K562 (cell line): Measurements from ENCODE around the gene GPD2. TPM values are rescaled to one million over a fixed set of nuclear protein-coding genes. Genes with fewer than 3 reads are reported as not detected.

Experiments used
- ATAC-seq: fragments of 200-7000 bp; cut with Tn5 transposase; 3 replicates; pipeline ENCODE4 v1.9.1; 2020; ENCODE audit warnings: moderate library complexity
- BruUV-seq: library from RNA; stranded (reverse); fragments of 400-500 nt; replicated peaks from 2 replicates; lab custom pipeline; 2021; lab: Mats Ljungman, UMichigan
- CTCF ChIA-PET: fragments of 300-600 bp; formaldehyde crosslinking; extraction: SDS; loops from one replicate; lab custom pipeline; 2021; ENCODE audit warnings: low intra/inter-chr PET ratio; lab: Yijun Ruan, JAX
- POLR2A ChIA-PET: fragments of 300-600, 350-650 bp; sonication (Branson Sonifier 250); formaldehyde crosslinking; extraction: SDS; loops from one replicate; lab custom pipeline; 2021; ENCODE audit warnings: antibody characterized with exemption, inconsistent platforms; lab: Yijun Ruan, JAX
- DNase-seq, 4 experiments: peaks; one replicate each; pipeline versions ENCODE4 v3.0.0 to v3.0.0-alpha.2; 2011 to 2018; ENCODE audit warnings: low spot score in 3 of 4, mixed read lengths in 3 of 4; ENCODE audit errors: extremely low read depth in 1 of 4
- FAIRE-seq: peaks from 2 replicates; lab custom pipeline; 2011; peaks lifted over from hg19 to GRCh38; lab: Jason Lieb, UNC
- H2AFZ ChIP-seq: 2 replicates; pipeline ENCODE4 v1.6.0; 2011; ENCODE audit warnings: low read depth, low read length, control low read depth, inconsistent platforms
- H3K27ac ChIP-seq: fragments of 200-600 bp; 3 replicates; pipeline ENCODE4 v1.8.0; 2011; ENCODE audit warnings: low read depth, mild to moderate bottlenecking, control low read depth, inconsistent platforms, low read length, moderate library complexity, mixed read lengths; ENCODE audit errors: extremely low read depth
- H3K27me3 ChIP-seq, 2 experiments: fragments of 300-600 bp in 1 of 2; 2 replicates in 1 of 2; 3 replicates in 1 of 2; pipeline versions ENCODE4 v1.6.0 to v1.8.0; 2011; ENCODE audit warnings: inconsistent platforms in 2 of 2, low read length in 2 of 2, mild to moderate bottlenecking in 1 of 2, mixed read lengths in 1 of 2, moderate library complexity in 1 of 2; ENCODE audit not compliant: control insufficient read depth in 2 of 2, insufficient read depth in 2 of 2
- H3K36me3 ChIP-seq: fragments of 300-600 bp; 3 replicates; pipeline ENCODE4 v1.8.0; 2011; ENCODE audit warnings: mild to moderate bottlenecking, low read length, inconsistent platforms; ENCODE audit not compliant: control insufficient read depth, insufficient read depth
- H3K4me1 ChIP-seq, 2 experiments: fragments of 200-600 bp in 1 of 2; replicated peaks in 1 of 2; 2 replicates in 1 of 2; 3 replicates in 1 of 2; pipeline versions ENCODE4 v1.5.1 to v1.8.0; 2011; ENCODE audit warnings: inconsistent platforms in 2 of 2, low read length in 2 of 2, mild to moderate bottlenecking in 1 of 2, mixed read lengths in 1 of 2, moderate library complexity in 1 of 2; ENCODE audit not compliant: control insufficient read depth in 2 of 2, insufficient read depth in 2 of 2
- H3K4me2 ChIP-seq: 2 replicates; pipeline ENCODE4 v1.6.1; 2011; ENCODE audit warnings: low read length, control low read depth, inconsistent platforms, mixed read lengths; ENCODE audit not compliant: insufficient read depth
- H3K4me3 ChIP-seq: fragments of 200-600 bp; sonication (generic), shearing (Covaris generic); 2 replicates; pipeline ENCODE4 v1.5.1; 2016; ENCODE audit warnings: control low read depth, inconsistent platforms
- H3K79me2 ChIP-seq: fragments of 200-600 bp; 3 replicates; pipeline ENCODE4 v1.8.0; 2011; ENCODE audit warnings: low read length, inconsistent platforms; ENCODE audit not compliant: control insufficient read depth, insufficient read depth
- H3K9ac ChIP-seq, 2 experiments: 2 replicates each; pipeline versions ENCODE4 v1.6.0 to v1.6.1; 2011; ENCODE audit warnings: low read depth in 2 of 2, low read length in 2 of 2, control low read depth in 1 of 2, inconsistent platforms in 1 of 2, mild to moderate bottlenecking in 1 of 2, mixed read lengths in 1 of 2; ENCODE audit not compliant: insufficient read depth in 1 of 2
- H3K9me1 ChIP-seq: one replicate; pipeline ENCODE4 v1.6.0; 2011; ENCODE audit warnings: inconsistent platforms, mild to moderate bottlenecking, low read length, moderate library complexity; ENCODE audit not compliant: control insufficient read depth, insufficient read depth
- H3K9me3 ChIP-seq: replicated peaks from 2 replicates; pipeline ENCODE4 v1.5.1; 2011; ENCODE audit warnings: low read depth, low read length, inconsistent platforms; ENCODE audit not compliant: control insufficient read depth, insufficient read depth
- H4K20me1 ChIP-seq: replicated peaks from 2 replicates; pipeline ENCODE4 v1.6.1; 2011; ENCODE audit warnings: low read length, inconsistent platforms, mixed read lengths; ENCODE audit not compliant: control insufficient read depth, insufficient read depth
- MTA1 ChIP-seq: fragments of 450-650 bp; IDR thresholded peaks from 2 replicates; pipeline ENCODE4 v1.6.1; 2017; ENCODE audit warnings: borderline replicate concordance
- RBBP5 ChIP-seq: fragments of 200-600 bp; sonication (generic); IDR thresholded peaks from 2 replicates; pipeline ENCODE4 v1.6.1; 2012; ENCODE audit warnings: borderline replicate concordance, mild to moderate bottlenecking, low read length, control low read depth, inconsistent platforms; ENCODE audit not compliant: insufficient read depth, poor library complexity, severe bottlenecking
- SMC3 ChIP-seq: conservative IDR thresholded peaks from 2 replicates; pipeline ENCODE4 v1.6.1; 2011; ENCODE audit warnings: low read depth, low read length, improper control_type of control experiment; ENCODE audit not compliant: insufficient read depth
- TAF9B ChIP-seq: fragments of 450-650 bp; IDR thresholded peaks from 2 replicates; pipeline ENCODE4 v1.6.1; 2018; ENCODE audit warnings: mild to moderate bottlenecking; ENCODE audit not compliant: partially characterized antibody
- ZFPM2 ChIP-seq: fragments of 250-450 bp; sonication (Bioruptor Pico); IDR thresholded peaks from 2 replicates; pipeline ENCODE4 v1.5.1; 2022; ENCODE audit warnings: mild to moderate bottlenecking
- ZNF23 ChIP-seq: fragments of 250-450 bp; sonication (Bioruptor Pico); IDR thresholded peaks from 2 replicates; pipeline ENCODE4 v1.4.0; 2020; ENCODE audit warnings: mild to moderate bottlenecking
- ZNF24 ChIP-seq: fragments of 450-650 bp; IDR thresholded peaks from 2 replicates; pipeline ENCODE4 v1.6.1; 2016
- ZNF75A ChIP-seq: fragments of 450-650 bp; formaldehyde crosslinking; IDR thresholded peaks from 2 replicates; pipeline ENCODE4 v1.4.0; 2020; ENCODE audit warnings: mild to moderate bottlenecking
- ZNF764 ChIP-seq: fragments of 250-450 bp; sonication (Bioruptor Pico); IDR thresholded peaks from 2 replicates; pipeline ENCODE4 v1.4.0; 2020; ENCODE audit warnings: low read depth, mild to moderate bottlenecking, moderate library complexity
- ZNF785 ChIP-seq: fragments of 250-450 bp; sonication (Bioruptor Pico); IDR thresholded peaks from 2 replicates; pipeline ENCODE4 v1.4.0; 2020; ENCODE audit warnings: mild to moderate bottlenecking
- WGBS: fragments of 100-300 bp; shearing (Covaris generic); methylation state at CpG from one replicate; pipeline ENCODE4 v1.1.6; 2016; ENCODE audit warnings: low coverage, mixed read lengths; ENCODE audit not compliant: insufficient coverage; ENCODE audit errors: missing lambda C conversion rate; 5-methylcytosine and 5-hydroxymethylcytosine counted together
- in situ Hi-C: fragments of 300-500 bp; cut with MboI; formaldehyde crosslinking; loops from 4 replicates; pipeline ENCODE4 v1.15.0; 2018; ENCODE audit warnings: inconsistent platforms, mixed read lengths
- intact Hi-C: fragments of 100-400 bp; cut with micrococcal nuclease; formaldehyde crosslinking; loops from 2 replicates; pipeline ENCODE4 v1.14.2; 2022
- polyA plus RNA-seq, 8 experiments: library from polyadenylated mRNA; depleted of rRNA in 4 of 8; stranded (reverse) in 5 of 8; unstranded in 3 of 8; fragments of >200 nt; fragmentation: Nextera tagmentation in 2 of 8; fragmentation: Illumina TruSeq in 1 of 8; extraction: Ambion mirVana in 2 of 8; extraction: Trizol in 1 of 8; gene quantifications; 2 replicates each; pipeline versions ENCODE4 v1.2.1 to v1.2.3, GENCODE V29; 2011 to 2014; ENCODE audit warnings: inconsistent platforms in 1 of 8, missing spikeins in 1 of 8
- total RNA-seq, 7 experiments: library from RNA; depleted of rRNA in 6 of 7; stranded (reverse); fragments of >200 nt in 6 of 7; fragmentation: Illumina TruSeq in 2 of 7; extraction: Trizol in 2 of 7; gene quantifications; 2 replicates each; pipeline versions ENCODE4 v1.2.1 to v1.2.3, GENCODE V29; 2011 to 2021; ENCODE audit warnings: low replicate concordance in 1 of 7
- TF ChIP-seq, protein P1 (sequence below): sonication (generic); formaldehyde crosslinking; IDR thresholded peaks from 2 replicates; pipeline ENCODE4 v1.8.0; 2023; ENCODE audit warnings: mild to moderate bottlenecking, missing genetic modification reagents
- TF ChIP-seq, protein P2 (sequence below): sonication (generic); formaldehyde crosslinking; IDR thresholded peaks from 2 replicates; pipeline ENCODE4 v1.8.0; 2023; ENCODE audit warnings: mild to moderate bottlenecking, missing genetic modification reagents

Gene GPD2
- total and polyA plus RNA-seq, 9 of the 15 experiments (the other 6 are each of a cell fraction or from before 2014, with no cell fraction given), result 5.2 to 39.2 (median 19.0) TPM

DNA sequence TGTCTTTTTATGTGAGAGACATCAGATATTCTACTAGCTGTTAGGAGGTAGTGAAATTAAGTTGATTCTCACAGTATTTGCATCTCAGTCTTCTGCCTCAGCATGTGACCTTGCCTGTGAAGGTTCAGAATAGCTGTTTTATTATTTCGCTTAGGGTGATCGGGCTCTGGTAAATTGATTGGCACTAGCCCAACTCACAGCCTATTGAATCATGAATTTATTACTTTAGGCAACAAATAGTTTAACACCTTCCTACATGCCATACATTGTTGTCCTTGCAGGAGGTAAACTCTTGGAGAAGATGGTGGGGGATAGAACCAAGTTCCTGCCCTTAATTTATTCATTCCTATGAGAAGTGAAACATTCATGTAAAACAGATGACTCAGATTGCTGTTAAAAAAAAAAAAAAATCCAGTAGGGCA lies 101.9 kb downstream of the GPD2 start:
- Histone ChIP-seq H3K27me3 (no peaks in the 10 kb centered on the region), H3K4me2 (no peak overlapping the region), H3K4me1 (no peaks in the 10 kb centered on the region), H3K9ac (no peak overlapping the region), H3K27ac (no peak overlapping the region), H3K79me2 (no peaks in the 10 kb centered on the region), H4K20me1 (no peaks in the 10 kb centered on the region), H3K36me3 (no peaks in the 10 kb centered on the region), H3K4me3 (no peak overlapping the region), H2AFZ (no peak overlapping the region), H3K9me1 (no peaks in the 10 kb centered on the region)
- intact Hi-C loops (no loop called here), in situ Hi-C loops (no loop called here)
- WGBS, result 50% methylated on average over 2 of the region's 2 CpGs
- DNase-seq (no peak), ATAC-seq (no peak)
- TF ChIP-seq MTA1 (no peak), TAF9B (no peak), ZNF24 (no peak), ZNF785 (no peak), SMC3 (no peak), ZNF23 (CRISPR knock-in tag) (no peak), ZNF75A (CRISPR knock-in tag) (no peak), ZNF764 (CRISPR knock-in tag) (no peak), RBBP5 (no peak), ZFPM2 (CRISPR knock-in tag) (no peak)
- TF ChIP-seq, protein P1, sequence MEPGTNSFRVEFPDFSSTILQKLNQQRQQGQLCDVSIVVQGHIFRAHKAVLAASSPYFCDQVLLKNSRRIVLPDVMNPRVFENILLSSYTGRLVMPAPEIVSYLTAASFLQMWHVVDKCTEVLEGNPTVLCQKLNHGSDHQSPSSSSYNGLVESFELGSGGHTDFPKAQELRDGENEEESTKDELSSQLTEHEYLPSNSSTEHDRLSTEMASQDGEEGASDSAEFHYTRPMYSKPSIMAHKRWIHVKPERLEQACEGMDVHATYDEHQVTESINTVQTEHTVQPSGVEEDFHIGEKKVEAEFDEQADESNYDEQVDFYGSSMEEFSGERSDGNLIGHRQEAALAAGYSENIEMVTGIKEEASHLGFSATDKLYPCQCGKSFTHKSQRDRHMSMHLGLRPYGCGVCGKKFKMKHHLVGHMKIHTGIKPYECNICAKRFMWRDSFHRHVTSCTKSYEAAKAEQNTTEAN (CRISPR knock-in tag), result no peak
- TF ChIP-seq, protein P2, sequence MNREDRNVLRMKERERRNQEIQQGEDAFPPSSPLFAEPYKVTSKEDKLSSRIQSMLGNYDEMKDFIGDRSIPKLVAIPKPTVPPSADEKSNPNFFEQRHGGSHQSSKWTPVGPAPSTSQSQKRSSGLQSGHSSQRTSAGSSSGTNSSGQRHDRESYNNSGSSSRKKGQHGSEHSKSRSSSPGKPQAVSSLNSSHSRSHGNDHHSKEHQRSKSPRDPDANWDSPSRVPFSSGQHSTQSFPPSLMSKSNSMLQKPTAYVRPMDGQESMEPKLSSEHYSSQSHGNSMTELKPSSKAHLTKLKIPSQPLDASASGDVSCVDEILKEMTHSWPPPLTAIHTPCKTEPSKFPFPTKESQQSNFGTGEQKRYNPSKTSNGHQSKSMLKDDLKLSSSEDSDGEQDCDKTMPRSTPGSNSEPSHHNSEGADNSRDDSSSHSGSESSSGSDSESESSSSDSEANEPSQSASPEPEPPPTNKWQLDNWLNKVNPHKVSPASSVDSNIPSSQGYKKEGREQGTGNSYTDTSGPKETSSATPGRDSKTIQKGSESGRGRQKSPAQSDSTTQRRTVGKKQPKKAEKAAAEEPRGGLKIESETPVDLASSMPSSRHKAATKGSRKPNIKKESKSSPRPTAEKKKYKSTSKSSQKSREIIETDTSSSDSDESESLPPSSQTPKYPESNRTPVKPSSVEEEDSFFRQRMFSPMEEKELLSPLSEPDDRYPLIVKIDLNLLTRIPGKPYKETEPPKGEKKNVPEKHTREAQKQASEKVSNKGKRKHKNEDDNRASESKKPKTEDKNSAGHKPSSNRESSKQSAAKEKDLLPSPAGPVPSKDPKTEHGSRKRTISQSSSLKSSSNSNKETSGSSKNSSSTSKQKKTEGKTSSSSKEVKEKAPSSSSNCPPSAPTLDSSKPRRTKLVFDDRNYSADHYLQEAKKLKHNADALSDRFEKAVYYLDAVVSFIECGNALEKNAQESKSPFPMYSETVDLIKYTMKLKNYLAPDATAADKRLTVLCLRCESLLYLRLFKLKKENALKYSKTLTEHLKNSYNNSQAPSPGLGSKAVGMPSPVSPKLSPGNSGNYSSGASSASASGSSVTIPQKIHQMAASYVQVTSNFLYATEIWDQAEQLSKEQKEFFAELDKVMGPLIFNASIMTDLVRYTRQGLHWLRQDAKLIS (CRISPR knock-in tag), result no peak
- TF ChIP-seq, all 486 proteins: peak for 0
- POLR2A ChIA-PET, result interaction anchor here (0.9 to 1.4 kb wide), 2 partner anchors 11 to 12 kb away, joined by 3 read pairs; no protein-coding TSS in a partner anchor
- no TSS peak for BruUV-seq
- H3K9me3 ChIP-seq, result no peaks in the 10 kb centered on the region
- CTCF ChIA-PET, result no interaction called here
- no peak for FAIRE-seq
